WI38 (cell line): ENCODE measurements around the gene TSTD2.
"Not testable (repeated sequence)": the region's sequence is repeated elsewhere in the genome, so short reads cannot be mapped to it uniquely, and the experiment has no call there.

Experiments used
- H3K4me3 ChIP-seq: 2 replicates; pipeline ENCODE4 v1.5.1; 2011; ENCODE audit warnings: low read depth, mild to moderate bottlenecking, control low read depth, low read length
- CTCF ChIP-seq: IDR thresholded peaks from 2 replicates; pipeline ENCODE4 v1.5.1; 2012; ENCODE audit warnings: low read depth, mild to moderate bottlenecking, control low read depth, low read length

TSTD2 gene

GRCh38 chr9:97632248-97632984 lies 752 bp downstream of the TSTD2 start:
- peak overlapping the region; percentile 99 for H3K4me3 ChIP-seq
- TF ChIP-seq CTCF, result no peak

- no peak overlapping the region for H3K4me3 ChIP-seq
- TF ChIP-seq CTCF, result no peak
Measured at GRCh38 chr9:97630591-97630990, 2.6 kb downstream of the TSTD2 start.

GRCh38 chr9:97629156-97629555 lies 4.0 kb downstream of the TSTD2 start:
- no peak overlapping the region for H3K4me3 ChIP-seq
- no peak for TF ChIP-seq CTCF

- H3K4me3 ChIP-seq, result no peak overlapping the region
- no peak for TF ChIP-seq CTCF
Measured at GRCh38 chr9:97628668-97629067, 4.5 kb downstream of the TSTD2 start.

GRCh38 chr9:97627624-97628023 lies 5.5 kb downstream of the TSTD2 start:
- TF ChIP-seq CTCF, result no peak
- peak overlapping the region; percentile 26 for H3K4me3 ChIP-seq

- no peak overlapping the region for H3K4me3 ChIP-seq
- no peak for TF ChIP-seq CTCF
Measured at GRCh38 chr9:97625620-97626019, 7.5 kb downstream of the TSTD2 start.

- no peak for TF ChIP-seq CTCF
- H3K4me3 ChIP-seq, result no peak overlapping the region
Measured at GRCh38 chr9:97623946-97624345, 9.2 kb downstream of the TSTD2 start.

- not testable (repeated sequence) for H3K4me3 ChIP-seq
Measured at GRCh38 chr9:97622483-97622882, 10.7 kb downstream of the TSTD2 start.

- not testable (repeated sequence) for H3K4me3 ChIP-seq
Measured at GRCh38 chr9:97620063-97620462, 13.1 kb downstream of the TSTD2 start.
